PC-3 (cell line): ENCODE measurements around the gene SH2B3. TPM values are rescaled to one million over a fixed set of nuclear protein-coding genes. Genes with fewer than 3 reads are reported as not detected.

Source experiments
- ATAC-seq: fragments of 200-7000 bp; cut with Tn5 transposase; 2 replicates; pipeline ENCODE4 v1.9.1; 2020; ENCODE audit warnings: mild to moderate bottlenecking, moderate library complexity
- BruUV-seq: library from RNA; stranded (reverse); fragments of 400-500 nt; replicated peaks from 2 replicates; lab custom pipeline; 2021; lab: Mats Ljungman, UMichigan
- CTCF ChIA-PET: fragments of 300-600 bp; sonication (Branson Sonifier 250); formaldehyde crosslinking; loops from one replicate; lab custom pipeline; 2022; ENCODE audit warnings: antibody characterized with exemption; lab: Charles Lee
- POLR2A ChIA-PET: fragments of 300-600 bp; sonication (Branson Sonifier 250); formaldehyde crosslinking; loops from one replicate; lab custom pipeline; 2022; ENCODE audit warnings: antibody characterized with exemption; ENCODE audit not compliant: unreplicated experiment; lab: Charles Lee
- DNase-seq: peaks from one replicate; pipeline ENCODE4 v3.0.0-alpha.2; 2015
- H2AFZ ChIP-seq: fragments of 300-600 bp; sonication (generic); 2 replicates; pipeline ENCODE4 v1.6.0; 2016; ENCODE audit warnings: antibody characterized with exemption, low read length
- H3F3A ChIP-seq: fragments of 300-600 bp; sonication (generic); one replicate; pipeline ENCODE4 v1.6.0; 2017; ENCODE audit warnings: antibody characterized with exemption, low read length, control low read depth, mild to moderate bottlenecking; ENCODE audit not compliant: unreplicated experiment
- H3K27ac ChIP-seq: fragments of 300-600 bp; sonication (generic); 2 replicates; pipeline ENCODE4 v1.5.1; 2016; ENCODE audit warnings: mild to moderate bottlenecking, low read length
- H3K27me3 ChIP-seq: fragments of 300-600 bp; sonication (generic); 2 replicates; pipeline ENCODE4 v1.6.1; 2016; ENCODE audit warnings: low read length, mixed read lengths
- H3K36me3 ChIP-seq: fragments of 300-600 bp; sonication (generic); 2 replicates; pipeline ENCODE4 v1.6.1; 2016; ENCODE audit warnings: low read depth, mixed run types, low read length, mixed read lengths
- H3K4me1 ChIP-seq: fragments of 300-600 bp; sonication (generic); 2 replicates; pipeline ENCODE4 v1.5.1; 2016; ENCODE audit warnings: low read length; ENCODE audit not compliant: insufficient read depth
- H3K4me2 ChIP-seq: fragments of 300-600 bp; sonication (generic); 2 replicates; pipeline ENCODE4 v1.6.0; 2016; ENCODE audit warnings: low read length
- H3K4me3 ChIP-seq: fragments of 300-600 bp; sonication (generic); 2 replicates; pipeline ENCODE4 v1.5.1; 2016; ENCODE audit warnings: mild to moderate bottlenecking, low read length, mixed read lengths
- H3K79me2 ChIP-seq: fragments of 300-600 bp; sonication (generic); 2 replicates; pipeline ENCODE4 v1.6.1; 2017; ENCODE audit warnings: low read length, mixed read lengths
- H3K9ac ChIP-seq: fragments of 300-600 bp; sonication (generic); 2 replicates; pipeline ENCODE4 v1.6.0; 2016; ENCODE audit warnings: mild to moderate bottlenecking, low read length
- H3K9me2 ChIP-seq: fragments of 300-600 bp; sonication (generic); replicated peaks from 2 replicates; pipeline ENCODE4 v1.6.1; 2016; ENCODE audit warnings: mixed run types, low read length, mixed read lengths
- H3K9me3 ChIP-seq: fragments of 300-600 bp; sonication (generic); 2 replicates; pipeline ENCODE4 v1.6.1; 2016; ENCODE audit warnings: low read length, mixed read lengths
- H4K20me1 ChIP-seq: fragments of 300-600 bp; sonication (generic); 2 replicates; pipeline ENCODE4 v1.6.1; 2016; ENCODE audit warnings: low read length, mixed read lengths
- EZH2 ChIP-seq: fragments of 300-600 bp; sonication (generic); IDR thresholded peaks from one replicate; pipeline ENCODE4 v1.6.1; 2017; ENCODE audit warnings: antibody characterized with exemption, mild to moderate bottlenecking, low read length; ENCODE audit not compliant: unreplicated experiment
- EZH2phosphoT487 ChIP-seq: fragments of 300-600 bp; sonication (generic); IDR thresholded peaks from 2 replicates; pipeline ENCODE4 v1.6.1; 2018; ENCODE audit warnings: mild to moderate bottlenecking, antibody characterized with exemption, low read length, borderline replicate concordance
- intact Hi-C: fragments of 100-400 bp; cut with micrococcal nuclease; formaldehyde crosslinking; loops from 2 replicates; pipeline ENCODE4 v1.9.0; 2023
- total RNA-seq: library from RNA; depleted of rRNA; stranded (reverse); fragments of >200 nt; gene quantifications from 2 replicates; pipeline ENCODE4 v1.2.3, GENCODE V29; 2014
- TF ChIP-seq, protein P1 (sequence below): fragments of 300-600 bp; sonication (generic); conservative IDR thresholded peaks from 2 replicates; pipeline ENCODE4 v1.5.1; 2017; ENCODE audit warnings: antibody characterized with exemption, low read depth, mild to moderate bottlenecking, low read length

The SH2B3 gene
- total RNA-seq, 1 experiment from 2014 or later = 12.9 TPM

DNA sequence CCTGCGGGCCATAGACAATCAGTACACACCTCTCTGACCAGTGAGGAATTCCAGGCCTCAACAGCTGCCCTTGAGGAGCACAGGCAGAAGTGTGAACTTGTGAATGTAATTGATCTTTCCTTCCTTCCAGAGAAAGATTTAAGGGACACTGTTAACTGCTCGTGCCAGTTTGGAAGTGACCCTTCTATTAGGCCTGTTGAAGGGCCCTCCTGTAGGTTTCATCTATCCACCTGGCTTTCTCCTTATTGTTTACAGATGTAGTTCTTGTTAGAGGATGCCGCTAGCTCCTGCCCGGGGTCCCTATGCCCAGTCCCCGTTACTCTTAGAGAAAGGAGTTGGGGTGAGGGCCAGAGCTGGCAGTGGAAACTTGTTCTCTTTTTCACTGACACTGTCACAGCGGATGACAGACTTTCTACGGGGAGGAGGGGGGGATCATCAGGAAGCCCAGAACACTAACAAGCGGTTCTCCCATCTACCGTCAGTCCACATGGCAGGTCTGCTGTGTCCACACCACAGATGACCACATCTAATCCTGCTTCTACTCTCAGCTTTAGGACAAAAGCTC, 42.6 kb downstream of the SH2B3 start:
- no peak overlapping the region for H3K9ac ChIP-seq
- H3K27ac ChIP-seq = no peak overlapping the region
- H3K4me3 ChIP-seq = no peak overlapping the region
- no peaks in the 10 kb centered on the region for H3K27me3 ChIP-seq
- H4K20me1 ChIP-seq = no peaks in the 10 kb centered on the region
- H3K9me3 ChIP-seq = no peaks in the 10 kb centered on the region
- no peaks in the 10 kb centered on the region for H3F3A ChIP-seq
- peaks cover 34% of the 10 kb centered on the region for H3K36me3 ChIP-seq
- H3K9me2 ChIP-seq = no peaks in the 10 kb centered on the region
- ChIA-PET CTCF (no interaction called here), POLR2A (no interaction called here)
- H2AFZ ChIP-seq = no peak overlapping the region
- no peak overlapping the region for H3K4me2 ChIP-seq
- H3K79me2 ChIP-seq = no peaks in the 10 kb centered on the region
- BruUV-seq = no TSS peak
- 0 out of 2 replicates have a peak, but pooled peaks cover 1% of the 10 kb centered on the region for H3K4me1 ChIP-seq
- DNase-seq = no peak
- intact Hi-C loops = no loop called here
- TF ChIP-seq, protein P1, sequence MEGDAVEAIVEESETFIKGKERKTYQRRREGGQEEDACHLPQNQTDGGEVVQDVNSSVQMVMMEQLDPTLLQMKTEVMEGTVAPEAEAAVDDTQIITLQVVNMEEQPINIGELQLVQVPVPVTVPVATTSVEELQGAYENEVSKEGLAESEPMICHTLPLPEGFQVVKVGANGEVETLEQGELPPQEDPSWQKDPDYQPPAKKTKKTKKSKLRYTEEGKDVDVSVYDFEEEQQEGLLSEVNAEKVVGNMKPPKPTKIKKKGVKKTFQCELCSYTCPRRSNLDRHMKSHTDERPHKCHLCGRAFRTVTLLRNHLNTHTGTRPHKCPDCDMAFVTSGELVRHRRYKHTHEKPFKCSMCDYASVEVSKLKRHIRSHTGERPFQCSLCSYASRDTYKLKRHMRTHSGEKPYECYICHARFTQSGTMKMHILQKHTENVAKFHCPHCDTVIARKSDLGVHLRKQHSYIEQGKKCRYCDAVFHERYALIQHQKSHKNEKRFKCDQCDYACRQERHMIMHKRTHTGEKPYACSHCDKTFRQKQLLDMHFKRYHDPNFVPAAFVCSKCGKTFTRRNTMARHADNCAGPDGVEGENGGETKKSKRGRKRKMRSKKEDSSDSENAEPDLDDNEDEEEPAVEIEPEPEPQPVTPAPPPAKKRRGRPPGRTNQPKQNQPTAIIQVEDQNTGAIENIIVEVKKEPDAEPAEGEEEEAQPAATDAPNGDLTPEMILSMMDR = no peak
- TF ChIP-seq EZH2phosphoT487 (no peak), EZH2 (no peak)
- ATAC-seq = no peak

DNA sequence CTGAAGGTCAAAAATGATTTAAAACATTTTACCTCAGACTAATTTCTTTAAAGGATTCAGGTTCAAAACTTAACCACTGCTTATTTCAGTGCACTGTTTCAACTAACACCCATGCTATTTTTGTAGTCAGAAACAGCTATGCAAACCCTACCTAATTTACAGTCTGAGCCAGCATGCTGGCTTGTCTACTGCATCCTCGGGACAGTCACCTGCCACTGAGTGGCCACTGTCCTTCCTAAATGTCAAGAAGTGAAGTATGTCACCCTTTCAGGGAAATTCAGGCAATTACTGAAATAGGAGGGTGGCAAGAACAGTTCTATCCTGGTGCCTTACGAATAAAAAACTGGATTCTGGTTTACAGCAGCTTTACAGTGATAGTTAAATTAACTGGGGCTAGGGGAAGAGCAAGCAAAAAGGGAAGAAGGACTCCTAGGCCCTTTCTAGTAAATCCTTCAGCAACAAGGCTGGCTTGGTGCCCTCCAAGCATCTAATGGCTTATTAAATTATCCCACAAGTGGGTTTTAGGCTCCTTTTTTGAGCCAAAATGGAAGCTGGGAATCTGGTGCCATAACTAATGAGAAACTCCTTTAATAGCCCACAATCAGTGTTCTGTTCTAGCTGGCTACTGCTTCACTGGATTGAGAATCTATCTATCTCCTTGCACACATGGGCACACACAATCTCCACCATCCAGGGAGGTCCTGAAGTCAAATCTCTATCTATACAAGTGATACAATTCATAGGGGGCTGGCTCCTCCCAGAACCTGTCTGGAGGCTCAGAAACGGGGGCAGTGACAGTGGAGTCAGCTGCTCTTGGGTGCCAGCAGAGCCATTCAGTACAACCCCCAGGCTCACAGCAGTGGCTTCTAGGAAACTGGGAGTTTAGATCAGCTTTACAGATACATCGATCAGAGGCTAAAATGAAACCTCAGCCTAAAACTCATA, 43.4 kb downstream of the SH2B3 start:
- TF ChIP-seq EZH2 (no peak), EZH2phosphoT487 (no peak)
- TF ChIP-seq, protein P1 = no peak
- H3K9ac ChIP-seq = no peak overlapping the region
- ChIA-PET CTCF (no interaction called here), POLR2A (no interaction called here)
- no peak overlapping the region for H2AFZ ChIP-seq
- H3K36me3 ChIP-seq = peaks cover 36% of the 10 kb centered on the region
- H3K4me3 ChIP-seq = no peak overlapping the region
- no peak for ATAC-seq
- no peak for DNase-seq
- H3K9me2 ChIP-seq = no peaks in the 10 kb centered on the region
- H3K79me2 ChIP-seq = no peaks in the 10 kb centered on the region
- H3K4me2 ChIP-seq = no peak overlapping the region
- H3K27me3 ChIP-seq = no peaks in the 10 kb centered on the region
- BruUV-seq = TSS peak; percentile 21
- no peaks in the 10 kb centered on the region for H3K4me1 ChIP-seq
- no peaks in the 10 kb centered on the region for H4K20me1 ChIP-seq
- no peaks in the 10 kb centered on the region for H3F3A ChIP-seq
- H3K9me3 ChIP-seq = no peaks in the 10 kb centered on the region
- H3K27ac ChIP-seq = no peak overlapping the region
- intact Hi-C loops = no loop called here
